GM19099 (cell line): ENCODE measurements around the gene PFDN4.

ENCODE experiments used
- POLR2A ChIP-seq: IDR thresholded peaks from 3 replicates; pipeline ENCODE4 v1.6.1; 2011; ENCODE audit warnings: low read depth; ENCODE audit not compliant: insufficient read length; ENCODE audit errors: extremely low read depth

PFDN4 gene

DNA sequence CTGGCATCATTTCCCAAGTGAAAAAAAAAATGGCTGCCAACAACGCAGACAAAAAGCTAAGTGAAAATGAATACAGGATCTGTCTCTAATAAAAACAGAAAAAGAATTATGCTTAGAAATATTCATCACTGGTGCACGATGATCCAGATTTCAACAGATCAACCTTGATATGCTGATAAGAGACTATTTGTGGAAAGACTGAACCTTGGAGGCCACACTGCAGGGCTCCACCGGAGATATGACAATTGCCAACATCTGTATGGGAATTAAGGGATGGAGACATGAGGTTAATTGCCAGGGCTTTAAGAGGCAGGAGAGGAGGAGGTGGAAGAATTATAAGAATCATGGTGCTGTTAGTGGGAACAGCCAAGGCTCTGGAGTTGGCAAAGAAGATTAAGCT is 48.3 kb downstream of the PFDN4 start:
- no peak for TF ChIP-seq POLR2A

- TF ChIP-seq POLR2A, result no peak
These were observed 49.4 kb downstream of the PFDN4 start for GRCh38 chr20:54257071-54257816.

DNA sequence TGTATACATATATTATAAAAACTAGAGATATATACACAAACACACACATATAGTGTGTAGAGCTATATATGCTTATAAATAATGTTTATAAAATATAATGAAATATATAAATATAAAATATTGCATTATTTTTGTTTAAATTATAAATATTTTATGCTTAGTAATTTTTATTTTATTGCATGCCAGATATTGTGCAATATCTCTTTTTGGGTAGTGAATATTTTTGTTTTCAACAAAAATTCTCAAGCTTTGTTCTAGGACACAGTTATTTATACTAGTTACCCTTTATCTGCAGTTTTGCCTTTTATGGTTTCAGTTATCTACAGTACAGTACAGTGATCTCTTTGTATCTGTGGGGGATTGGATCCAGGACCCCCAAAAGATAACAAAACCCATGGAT is 52.2 kb downstream of the PFDN4 start:
- no peak for TF ChIP-seq POLR2A

- TF ChIP-seq POLR2A, result no peak
These were observed 54.8 kb downstream of the PFDN4 start for GRCh38 chr20:54262671-54263070.

- no peak for TF ChIP-seq POLR2A
These were observed 55.3 kb downstream of the PFDN4 start for GRCh38 chr20:54263116-54263690.

- TF ChIP-seq POLR2A, result no peak
These were observed 59.0 kb downstream of the PFDN4 start for GRCh38 chr20:54266844-54267243.

GRCh38 chr20:54267483-54268003 is 59.7 kb downstream of the PFDN4 start:
- TF ChIP-seq POLR2A, result no peak

- no peak for TF ChIP-seq POLR2A
These were observed 61.1 kb downstream of the PFDN4 start for GRCh38 chr20:54268941-54269340.
